ENCODE data around the gene TREML1. TPM values are rescaled to one million over a fixed set of nuclear protein-coding genes. Genes with fewer than 3 reads are reported as not detected.
A peak's percentile ranks its signal among the peaks of the same experiment; 100 is the strongest.

TREML1 gene
- total RNA-seq, 2 donors from 2014 or later: not detected

DNA sequence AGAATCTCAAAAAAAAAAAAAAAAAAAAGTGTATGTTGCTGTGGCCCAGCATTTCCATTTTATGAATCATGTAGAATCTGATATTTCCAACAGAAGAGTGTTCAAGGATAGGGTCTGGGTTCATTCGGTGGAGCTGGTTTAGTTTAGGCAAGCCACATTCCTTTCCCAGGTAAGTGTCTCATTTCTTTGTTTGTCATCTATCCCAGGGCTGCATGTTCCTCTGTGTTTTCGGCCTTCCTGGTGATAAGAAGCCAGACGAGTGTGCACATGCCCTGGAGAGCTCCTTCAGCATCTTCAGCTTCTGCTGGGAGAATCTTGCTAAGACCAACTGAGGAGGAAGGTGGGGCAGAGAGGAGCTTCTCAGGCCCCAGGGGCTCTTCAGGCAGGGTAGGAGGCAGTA, 43.1 kb downstream of the TREML1 start:
- no peaks in the 10 kb centered on the region for H3K4me1 Mint-ChIP-seq (ENCODE audit: low read depth)
- no peaks in the 10 kb centered on the region for H3K9me3 Mint-ChIP-seq
- DNase-seq: no peak
- H3K36me3 Mint-ChIP-seq (ENCODE audit: insufficient read depth in 2 of 2): no peaks in the 10 kb centered on the region
- ATAC-seq (replicated peaks in 1 of 2): no peak
- H3K27me3 Mint-ChIP-seq (ENCODE audit: low read depth): no peaks in the 10 kb centered on the region
- H3K27ac Mint-ChIP-seq: no peak overlapping the region
- H3K4me3 Mint-ChIP-seq: no peak overlapping the region

DNA sequence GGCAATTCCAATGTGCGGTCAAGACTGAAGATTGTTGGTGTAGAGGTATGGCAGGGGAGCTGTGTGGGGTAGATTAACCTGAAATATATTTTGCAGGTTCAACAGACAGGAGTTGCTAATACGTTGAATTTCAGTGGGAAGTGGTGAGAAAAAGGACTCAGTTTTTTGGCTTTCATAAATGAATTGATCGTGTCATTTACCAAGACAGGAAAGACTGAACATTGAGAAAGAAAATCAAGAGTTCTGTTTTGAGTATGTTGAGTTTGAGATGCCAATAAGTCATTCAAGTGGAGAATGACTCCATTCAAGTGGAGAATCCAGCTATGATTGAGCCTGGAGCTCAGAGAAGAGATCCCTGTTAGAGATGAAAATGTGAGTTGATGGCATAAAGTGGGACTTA, 50.3 kb downstream of the TREML1 start:
- Mint-ChIP-seq H3K4me1 (ENCODE audit: low read depth) (peaks cover 9% of the 10 kb centered on the region), H3K9me3 (no peaks in the 10 kb centered on the region), H3K4me3 (no peak overlapping the region), H3K36me3 (ENCODE audit: insufficient read depth in 2 of 2) (peaks cover 2 to 8% of the 10 kb centered on the region in 2 donors), H3K27ac (no peak overlapping the region), H3K27me3 (ENCODE audit: low read depth) (no peaks in the 10 kb centered on the region)
- ATAC-seq (replicated peaks in 1 of 2) (peak; percentile 73 to 94), DNase-seq (peak in 1 of 2 donors; percentile 6)

DNA sequence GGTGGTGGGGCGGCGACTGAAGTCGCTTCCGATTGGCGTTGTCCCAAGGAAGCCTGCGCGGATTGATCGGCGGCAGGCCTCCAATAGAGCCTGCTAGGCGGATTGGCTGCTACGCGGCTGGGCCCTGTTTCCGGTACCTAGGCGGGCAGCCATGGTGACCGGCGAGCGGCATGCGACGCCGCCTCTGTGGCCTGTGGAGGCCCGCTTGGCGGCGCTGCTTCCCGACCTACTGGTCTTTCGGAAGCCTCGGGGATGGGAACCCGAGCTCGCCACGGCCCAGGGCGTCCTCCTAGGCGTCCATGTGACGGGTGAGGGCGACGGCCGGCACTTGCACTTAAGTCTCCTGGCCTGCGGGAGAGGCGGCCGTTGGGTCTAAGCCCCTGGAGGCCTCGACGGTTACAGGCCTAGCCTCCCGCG, 53.3 kb downstream of the TREML1 start:
- H3K27ac Mint-ChIP-seq: no peak overlapping the region
- H3K36me3 Mint-ChIP-seq (ENCODE audit: insufficient read depth in 2 of 2): peaks cover 7 to 14% of the 10 kb centered on the region in 2 donors
- peak in 1 of 2 donors; percentile 89 for ATAC-seq (replicated peaks in 1 of 2)
- H3K9me3 Mint-ChIP-seq: no peaks in the 10 kb centered on the region
- DNase-seq: peak in 1 of 2 donors; percentile 67
- H3K4me1 Mint-ChIP-seq (ENCODE audit: low read depth): peaks cover 9% of the 10 kb centered on the region
- H3K4me3 Mint-ChIP-seq: peak overlapping the region in 1 of 2 donors; percentile 60
- no peaks in the 10 kb centered on the region for H3K27me3 Mint-ChIP-seq (ENCODE audit: low read depth)

Other genes with a start within 250 kb of the TREML1 start
- 1 to 10 TPM; 4.0 to 5.5 TPM for gene UNC5CL, start 115.1 kb downstream of the TREML1 start, total RNA-seq
- gene TSPO2, start 111.9 kb downstream of the TREML1 start, total RNA-seq: not detected
- gene APOBEC2, start 101.1 kb downstream of the TREML1 start, total RNA-seq: not detected
- 10 to 100 TPM; 62.7 to 73.1 TPM for gene OARD1, start 82.0 kb downstream of the TREML1 start, total RNA-seq
- 10 to 100 TPM; 32.4 to 34.4 TPM for gene NFYA, start 81.4 kb downstream of the TREML1 start, total RNA-seq
- not detected for gene TREM2, start 8.8 kb upstream of the TREML1 start, total RNA-seq
- gene TREML2, start 46.8 kb upstream of the TREML1 start, total RNA-seq: 10 to 100 TPM in 1 of 2 donors, 1 to 10 TPM in 1; 8.8 to 15.0 TPM
- not detected for gene TREML4, start 74.0 kb upstream of the TREML1 start, total RNA-seq
- gene TREM1, start 132.3 kb upstream of the TREML1 start, total RNA-seq: 1 to 10 TPM in 1 of 2 donors, under 1 TPM in 1; 0.38 to 1.5 TPM
- not detected for gene NCR2, start 181.3 kb upstream of the TREML1 start, total RNA-seq